Subcutaneous adipose tissue (tissue), 4 donors: ENCODE measurements around the gene NAPSA. TPM values are rescaled to one million over a fixed set of nuclear protein-coding genes. Genes with fewer than 3 reads are reported as not detected.

Experiments used
- CTCF ChIP-seq: fragments of 450-650 bp; IDR thresholded peaks from one replicate; pipeline ENCODE4 v1.5.1; 2016; ENCODE audit warnings: low read depth, mild to moderate bottlenecking, control low read depth, antibody characterized with exemption, moderate library complexity
- total RNA-seq, 4 donors: library from RNA; depleted of rRNA; stranded (reverse); fragments of >200 nt; gene quantifications; one replicate each; pipeline ENCODE4 v1.1.0, GENCODE V29; 2016

NAPSA gene
- total RNA-seq, 4 donors from 2014 or later = 0.66 to 1.3 (median 0.85) TPM; not detected in 1

- no peak for TF ChIP-seq CTCF
These were observed 36.6 kb downstream of the NAPSA start for GRCh38 chr19:50328873-50329145.

GRCh38 chr19:50328224-50328872, 37.1 kb downstream of the NAPSA start:
- TF ChIP-seq CTCF = no peak

GRCh38 chr19:50327461-50328223, 37.8 kb downstream of the NAPSA start:
- no peak for TF ChIP-seq CTCF

- TF ChIP-seq CTCF = no peak
These were observed 38.4 kb downstream of the NAPSA start for GRCh38 chr19:50327013-50327412.

- TF ChIP-seq CTCF = no peak
These were observed 39.3 kb downstream of the NAPSA start for GRCh38 chr19:50326101-50326664.

GRCh38 chr19:50325310-50326100, 39.9 kb downstream of the NAPSA start:
- no peak for TF ChIP-seq CTCF

- no peak for TF ChIP-seq CTCF
These were observed 41.1 kb downstream of the NAPSA start for GRCh38 chr19:50324331-50324730.
